Thymus (tissue), 11 donors: ENCODE measurements around the gene GALNT10. TPM values are rescaled to one million over a fixed set of nuclear protein-coding genes. Genes with fewer than 3 reads are reported as not detected.

Experiments
- DNase-seq, 9 donors: peaks; one replicate each; pipeline ENCODE4 v3.0.0-alpha.2; 2013; ENCODE audit warnings: low spot score in 9 of 9, low read depth in 6 of 9, missing footprints in 1 of 9
- H3K27ac ChIP-seq, 2 donors: one replicate each; pipeline ENCODE4 v1.5.1; 2013; ENCODE audit warnings: control low read depth in 1 of 2, low read depth in 1 of 2, low read length in 1 of 2, mild to moderate bottlenecking in 1 of 2, moderate library complexity in 1 of 2
- H3K27me3 ChIP-seq, 2 donors: one replicate each; pipeline ENCODE4 v1.5.1; 2013; ENCODE audit warnings: low read length in 1 of 2; ENCODE audit not compliant: control insufficient read depth in 2 of 2, insufficient read depth in 1 of 2
- H3K36me3 ChIP-seq, 2 donors: one replicate each; pipeline ENCODE4 v1.5.1; 2013; ENCODE audit warnings: low read length in 1 of 2, mild to moderate bottlenecking in 1 of 2, moderate library complexity in 1 of 2; ENCODE audit not compliant: control insufficient read depth in 2 of 2, insufficient read depth in 2 of 2
- H3K4me1 ChIP-seq, 2 donors: one replicate each; pipeline ENCODE4 v1.5.1; 2013; ENCODE audit warnings: low read length in 2 of 2; ENCODE audit not compliant: control insufficient read depth in 2 of 2, insufficient read depth in 2 of 2
- H3K4me3 ChIP-seq, 2 donors: one replicate each; pipeline ENCODE4 v1.5.1; 2013; ENCODE audit warnings: low read length in 2 of 2, control low read depth in 1 of 2, mild to moderate bottlenecking in 1 of 2
- H3K9me3 ChIP-seq, 2 donors: one replicate each; pipeline ENCODE4 v1.5.1; 2013; ENCODE audit warnings: low read length in 1 of 2, mild to moderate bottlenecking in 1 of 2; ENCODE audit not compliant: control insufficient read depth in 2 of 2, insufficient read depth in 1 of 2
- WGBS: extraction: QIAGEN DNeasy Blood & Tissue Kit; methylation state at CpG from one replicate; pipeline ENCODE4 v1.1.7; 2013; 5-methylcytosine and 5-hydroxymethylcytosine counted together
- polyA plus RNA-seq: library from polyadenylated mRNA; stranded (reverse); fragments of 200-250 nt; gene quantifications from one replicate; pipeline ENCODE4 v1.2.3, GENCODE V29; 2013
- total RNA-seq: library from RNA; stranded (reverse); fragments of 120-200 nt; gene quantifications from one replicate; pipeline ENCODE4 v1.2.4, GENCODE V29; 2013
- donor health status: healthy.

Gene GALNT10
- total and polyA plus RNA-seq, 2 donors = 8.7 to 9.7 TPM

GRCh38 chr5:154320224-154321089, 129.9 kb downstream of the GALNT10 start:
- no peak for DNase-seq

GRCh38 chr5:154321546-154321945, 131.0 kb downstream of the GALNT10 start:
- WGBS = 100% methylated on average over 3 of the region's 3 CpGs
- DNase-seq = no peak

More at GRCh38 chr5:154320224-154321089, 129.9 kb downstream of the GALNT10 start:
- Histone ChIP-seq H3K4me1 (no peaks in the 10 kb centered on the region), H3K4me3 (no peak overlapping the region), H3K27me3 (no peaks in the 10 kb centered on the region), H3K36me3 (no peaks in the 10 kb centered on the region), H3K9me3 (no peaks in the 10 kb centered on the region), H3K27ac (peak overlapping the region in 1 of 2 donors; percentile 7)
- WGBS = 78% methylated on average over 6 of the region's 6 CpGs

GRCh38 chr5:154324033-154324432, 133.5 kb downstream of the GALNT10 start:
- DNase-seq = no peak
- Histone ChIP-seq H3K4me3 (no peak overlapping the region), H3K36me3 (no peaks in the 10 kb centered on the region), H3K9me3 (no peaks in the 10 kb centered on the region), H3K27me3 (no peaks in the 10 kb centered on the region), H3K27ac (no peak overlapping the region), H3K4me1 (no peaks in the 10 kb centered on the region)
- WGBS = 94% methylated on average over 2 of the region's 2 CpGs

More at GRCh38 chr5:154321546-154321945, 131.0 kb downstream of the GALNT10 start:
- Histone ChIP-seq H3K4me1 (no peaks in the 10 kb centered on the region), H3K27me3 (no peaks in the 10 kb centered on the region), H3K4me3 (no peak overlapping the region), H3K27ac (no peak overlapping the region), H3K9me3 (no peaks in the 10 kb centered on the region), H3K36me3 (no peaks in the 10 kb centered on the region)

GRCh38 chr5:154325566-154325965, 135.0 kb downstream of the GALNT10 start:
- Histone ChIP-seq H3K27me3 (no peaks in the 10 kb centered on the region), H3K36me3 (no peaks in the 10 kb centered on the region), H3K4me3 (no peak overlapping the region), H3K27ac (no peak overlapping the region), H3K9me3 (no peaks in the 10 kb centered on the region), H3K4me1 (no peaks in the 10 kb centered on the region)
- no peak for DNase-seq
- 93% methylated on average over 1 of the region's 1 CpG for WGBS

- H3K36me3 ChIP-seq = no peaks in the 10 kb centered on the region
- 97% methylated on average over 3 of the region's 3 CpGs for WGBS
- no peak for DNase-seq
Observed at GRCh38 chr5:154329062-154329461, 138.5 kb downstream of the GALNT10 start.

GRCh38 chr5:154329519-154330040, 139.0 kb downstream of the GALNT10 start:
- Histone ChIP-seq H3K9me3 (no peaks in the 10 kb centered on the region), H3K4me1 (no peaks in the 10 kb centered on the region), H3K27me3 (no peaks in the 10 kb centered on the region), H3K4me3 (no peak overlapping the region), H3K27ac (no peak overlapping the region), H3K36me3 (no peaks in the 10 kb centered on the region)
- 97% methylated on average over 14 of the region's 14 CpGs for WGBS
- DNase-seq = no peak

More at GRCh38 chr5:154329062-154329461, 138.5 kb downstream of the GALNT10 start:
- Histone ChIP-seq H3K27ac (no peak overlapping the region), H3K4me1 (no peaks in the 10 kb centered on the region), H3K4me3 (no peak overlapping the region), H3K9me3 (no peaks in the 10 kb centered on the region), H3K27me3 (no peaks in the 10 kb centered on the region)

- no peaks in the 10 kb centered on the region for H3K27me3 ChIP-seq
- no peak overlapping the region for H3K4me3 ChIP-seq
- H3K4me1 ChIP-seq = no peaks in the 10 kb centered on the region
- H3K27ac ChIP-seq = no peak overlapping the region
- no peaks in the 10 kb centered on the region for H3K36me3 ChIP-seq
- no peaks in the 10 kb centered on the region for H3K9me3 ChIP-seq
- no peak for DNase-seq
- WGBS = 97% methylated on average over 3 of the region's 3 CpGs
Observed at GRCh38 chr5:154330097-154330667, 139.6 kb downstream of the GALNT10 start.

- Histone ChIP-seq H3K27ac (no peak overlapping the region), H3K4me1 (no peaks in the 10 kb centered on the region), H3K4me3 (no peak overlapping the region), H3K36me3 (no peaks in the 10 kb centered on the region), H3K9me3 (no peaks in the 10 kb centered on the region), H3K27me3 (no peaks in the 10 kb centered on the region)
- 96% methylated on average over 2 of the region's 2 CpGs for WGBS
- no peak for DNase-seq
Observed at GRCh38 chr5:154331232-154331631, 140.7 kb downstream of the GALNT10 start.

- DNase-seq = no peak
- no peaks in the 10 kb centered on the region for H3K36me3 ChIP-seq
- no peaks in the 10 kb centered on the region for H3K9me3 ChIP-seq
- no peaks in the 10 kb centered on the region for H3K27me3 ChIP-seq
- no peak overlapping the region for H3K27ac ChIP-seq
- WGBS = 100% methylated on average over 3 of the region's 3 CpGs
- H3K4me1 ChIP-seq = no peaks in the 10 kb centered on the region
- H3K4me3 ChIP-seq = no peak overlapping the region
Observed at GRCh38 chr5:154331924-154332323, 141.4 kb downstream of the GALNT10 start.
